ENCODE results near the gene SSRP1.

The SSRP1 gene

GRCh38 chr11:57313071-57313787 lies 22.5 kb downstream of the SSRP1 start:
- DNase-seq, result no peak

GRCh38 chr11:57312511-57313021 lies 23.1 kb downstream of the SSRP1 start:
- DNase-seq, result no peak

GRCh38 chr11:57311109-57311936 lies 24.4 kb downstream of the SSRP1 start:
- no peak for DNase-seq

- DNase-seq, result no peak
Measured at GRCh38 chr11:57310630-57311086, 25.0 kb downstream of the SSRP1 start.

- DNase-seq, result no peak
Measured at GRCh38 chr11:57310091-57310490, 25.6 kb downstream of the SSRP1 start.

GRCh38 chr11:57309106-57310059 lies 26.3 kb downstream of the SSRP1 start:
- DNase-seq, result no peak

- no peak for DNase-seq
Measured at GRCh38 chr11:57308426-57309060, 27.1 kb downstream of the SSRP1 start.

GRCh38 chr11:57307666-57308270 lies 27.9 kb downstream of the SSRP1 start:
- no peak for DNase-seq

- no peak for DNase-seq
Measured at GRCh38 chr11:57306940-57307565, 28.6 kb downstream of the SSRP1 start.

- no peak for DNase-seq
Measured at GRCh38 chr11:57306161-57306876, 29.4 kb downstream of the SSRP1 start.

GRCh38 chr11:57305523-57305922 lies 30.2 kb downstream of the SSRP1 start:
- no peak for DNase-seq

GRCh38 chr11:57303990-57304579 lies 31.6 kb downstream of the SSRP1 start:
- no peak for DNase-seq

GRCh38 chr11:57303280-57303989 lies 32.3 kb downstream of the SSRP1 start:
- DNase-seq, result no peak

GRCh38 chr11:57302489-57302888 lies 33.2 kb downstream of the SSRP1 start:
- DNase-seq, result no peak

GRCh38 chr11:57301711-57302423 lies 33.8 kb downstream of the SSRP1 start:
- no peak for DNase-seq

- DNase-seq, result no peak
Measured at GRCh38 chr11:57300785-57301184, 34.9 kb downstream of the SSRP1 start.

- DNase-seq, result no peak
Measured at GRCh38 chr11:57299150-57299737, 36.4 kb downstream of the SSRP1 start.

- no peak for DNase-seq
Measured at GRCh38 chr11:57297221-57297620, 38.5 kb downstream of the SSRP1 start.
